IMR-90 (cell line): ENCODE measurements around the gene OR52M1. TPM values are rescaled to one million over a fixed set of nuclear protein-coding genes. Genes with fewer than 3 reads are reported as not detected.

Experiments used
- ATAC-seq: fragments of 200-7000 bp; cut with Tn5 transposase; 2 replicates; pipeline ENCODE4 v1.9.1; 2020; ENCODE audit warnings: low read depth, mild to moderate bottlenecking, moderate library complexity
- BruUV-seq: library from RNA; stranded (reverse); fragments of 400-500 nt; replicated peaks from 2 replicates; lab custom pipeline; 2021; lab: Mats Ljungman, UMichigan
- CTCF ChIA-PET: fragments of 300-600 bp; formaldehyde crosslinking; extraction: SDS; loops from one replicate; lab custom pipeline; 2021; ENCODE audit warnings: antibody characterized with exemption; lab: Yijun Ruan, JAX
- POLR2A ChIA-PET: fragments of 300-600 bp; sonication (Branson Sonifier 250); formaldehyde crosslinking; loops from one replicate; lab custom pipeline; 2022; ENCODE audit warnings: antibody characterized with exemption; ENCODE audit not compliant: unreplicated experiment; lab: Charles Lee
- DNase-seq: peaks from one replicate; pipeline ENCODE4 v3.0.0; 2013
- H2AFZ ChIP-seq: replicated peaks from 2 replicates; pipeline ENCODE3; 2013; ENCODE audit warnings: low read length, mild to moderate bottlenecking; ENCODE audit not compliant: poor library complexity
- H2AK5ac ChIP-seq: 2 replicates; pipeline ENCODE4 v1.6.1; 2013; ENCODE audit warnings: low read depth, low read length, inconsistent platforms
- H2AK9ac ChIP-seq: replicated peaks from 2 replicates; pipeline ENCODE3; 2013; ENCODE audit warnings: mild to moderate bottlenecking, low read depth, low read length, moderate library complexity; ENCODE audit not compliant: poor library complexity
- H2BK120ac ChIP-seq: 2 replicates; pipeline ENCODE4 v1.6.1; 2013; ENCODE audit warnings: low read depth, low read length, inconsistent platforms
- H2BK15ac ChIP-seq: 3 replicates; pipeline ENCODE4 v1.6.1; 2013; ENCODE audit warnings: low read depth, low read length, inconsistent platforms
- H2BK20ac ChIP-seq: 2 replicates; pipeline ENCODE4 v1.6.1; 2013; ENCODE audit warnings: low read depth, mild to moderate bottlenecking, inconsistent platforms, low read length, moderate library complexity
- H2BK5ac ChIP-seq: 2 replicates; pipeline ENCODE4 v1.6.1; 2013; ENCODE audit warnings: mild to moderate bottlenecking, low read depth, low read length, inconsistent platforms; ENCODE audit not compliant: poor library complexity, severe bottlenecking
- H3K14ac ChIP-seq: replicated peaks from 2 replicates; pipeline ENCODE4 v1.6.1; 2013; ENCODE audit warnings: low read depth, low read length, inconsistent platforms
- H3K18ac ChIP-seq: 2 replicates; pipeline ENCODE4 v1.6.1; 2013; ENCODE audit warnings: low read depth, low read length, control low read depth
- H3K23ac ChIP-seq: 2 replicates; pipeline ENCODE4 v1.6.1; 2013; ENCODE audit warnings: low read depth, low read length, inconsistent platforms
- H3K27ac ChIP-seq: 2 replicates; pipeline ENCODE4 v1.5.1; 2013; ENCODE audit warnings: mild to moderate bottlenecking, control low read depth, low read length; ENCODE audit not compliant: insufficient read depth
- H3K27me3 ChIP-seq: 2 replicates; pipeline ENCODE4 v1.6.1; 2013; ENCODE audit warnings: low read length; ENCODE audit not compliant: control insufficient read depth, insufficient read depth
- H3K36me3 ChIP-seq: 2 replicates; pipeline ENCODE4 v1.6.1; 2013; ENCODE audit warnings: low read length, mixed read lengths; ENCODE audit not compliant: control insufficient read depth, insufficient read depth
- H3K4ac ChIP-seq: 2 replicates; pipeline ENCODE4 v1.6.1; 2013; ENCODE audit warnings: low read depth, low read length, inconsistent platforms
- H3K4me1 ChIP-seq: 2 replicates; pipeline ENCODE4 v1.6.1; 2013; ENCODE audit warnings: low read length, mixed read lengths; ENCODE audit not compliant: control insufficient read depth, insufficient read depth
- H3K4me2 ChIP-seq: 2 replicates; pipeline ENCODE4 v1.6.1; 2013; ENCODE audit warnings: low read depth, mild to moderate bottlenecking, control low read depth, low read length, moderate library complexity
- H3K4me3 ChIP-seq: 2 replicates; pipeline ENCODE4 v1.5.1; 2013; ENCODE audit warnings: low read depth, mild to moderate bottlenecking, control low read depth, low read length, moderate library complexity; ENCODE audit not compliant: insufficient read depth
- H3K56ac ChIP-seq: 2 replicates; pipeline ENCODE4 v1.6.1; 2013; ENCODE audit warnings: low read length, inconsistent platforms; ENCODE audit not compliant: insufficient read depth; ENCODE audit errors: extremely low read depth
- H3K79me1 ChIP-seq, 2 experiments: 2 replicates each; pipeline ENCODE4 v1.6.1; 2013; ENCODE audit warnings: low read length in 2 of 2, inconsistent platforms in 1 of 2, low read depth in 1 of 2
- H3K9ac ChIP-seq: 2 replicates; pipeline ENCODE4 v1.6.1; 2013; ENCODE audit warnings: low read depth, low read length, control low read depth
- H3K9me1 ChIP-seq: 2 replicates; pipeline ENCODE4 v1.6.1; 2013; ENCODE audit warnings: low read length, inconsistent platforms; ENCODE audit not compliant: insufficient read depth
- H3K9me3 ChIP-seq: 2 replicates; pipeline ENCODE4 v1.6.1; 2013; ENCODE audit warnings: low read length; ENCODE audit not compliant: control insufficient read depth, insufficient read depth
- H4K20me1 ChIP-seq: 2 replicates; pipeline ENCODE4 v1.6.1; 2013; ENCODE audit warnings: low read length, inconsistent platforms; ENCODE audit not compliant: insufficient read depth
- H4K5ac ChIP-seq: 2 replicates; pipeline ENCODE4 v1.6.1; 2013; ENCODE audit warnings: mild to moderate bottlenecking, low read depth, low read length, control low read depth
- H4K8ac ChIP-seq, 2 experiments: 2 replicates each; pipeline ENCODE4 v1.6.1; 2013; ENCODE audit warnings: low read depth in 2 of 2, low read length in 2 of 2, control low read depth in 1 of 2, inconsistent platforms in 1 of 2
- H4K91ac ChIP-seq: 2 replicates; pipeline ENCODE4 v1.6.1; 2013; ENCODE audit warnings: low read depth, low read length, inconsistent platforms; ENCODE audit not compliant: insufficient read depth
- BHLHE40 ChIP-seq: fragments of 150-350 bp; IDR thresholded peaks from 2 replicates; pipeline ENCODE4 v1.6.1; 2016; ENCODE audit warnings: mild to moderate bottlenecking, low read depth, low read length
- CHD1 ChIP-seq: IDR thresholded peaks from 2 replicates; pipeline ENCODE4 v1.6.1; 2012; ENCODE audit warnings: low read depth, low read length, improper control_type of control experiment
- CTCF ChIP-seq: conservative IDR thresholded peaks from 2 replicates; pipeline ENCODE4 v1.5.1; 2012; ENCODE audit warnings: mild to moderate bottlenecking, low read depth, low read length, improper control_type of control experiment
- ELK1 ChIP-seq: fragments of 150-350 bp; IDR thresholded peaks from 2 replicates; pipeline ENCODE4 v1.6.1; 2016; ENCODE audit warnings: low read depth, mild to moderate bottlenecking, low read length, moderate library complexity, borderline replicate concordance
- FOS ChIP-seq: fragments of 150-350 bp; IDR thresholded peaks from 2 replicates; pipeline ENCODE4 v1.6.1; 2016; ENCODE audit warnings: low read depth, low read length
- MAFK ChIP-seq: IDR thresholded peaks from 2 replicates; pipeline ENCODE4 v1.6.1; 2012; ENCODE audit warnings: low read depth, low read length, improper control_type of control experiment
- MXI1 ChIP-seq: IDR thresholded peaks from 2 replicates; pipeline ENCODE4 v1.6.1; 2012; ENCODE audit warnings: low read depth, mild to moderate bottlenecking, low read length, moderate library complexity, borderline replicate concordance
- NFE2L2 ChIP-seq: fragments of 150-350 bp; IDR thresholded peaks from 2 replicates; pipeline ENCODE4 v1.6.1; 2016; ENCODE audit warnings: low read depth, mild to moderate bottlenecking, low read length
- POLR2A ChIP-seq: IDR thresholded peaks from 2 replicates; pipeline ENCODE4 v1.6.1; 2012; ENCODE audit warnings: mild to moderate bottlenecking, low read depth, low read length
- RAD21 ChIP-seq: IDR thresholded peaks from 2 replicates; pipeline ENCODE4 v1.6.1; 2012; ENCODE audit warnings: low read length, improper control_type of control experiment
- RCOR1 ChIP-seq: IDR thresholded peaks from 2 replicates; pipeline ENCODE4 v1.6.1; 2012; ENCODE audit warnings: mild to moderate bottlenecking, low read length, improper control_type of control experiment; ENCODE audit not compliant: insufficient replicate concordance
- RFX5 ChIP-seq: IDR thresholded peaks from 2 replicates; pipeline ENCODE4 v1.8.0; 2012; ENCODE audit warnings: low read depth, mild to moderate bottlenecking, low read length, moderate library complexity
- SMC3 ChIP-seq: fragments of 150-350 bp; IDR thresholded peaks from 2 replicates; pipeline ENCODE4 v1.6.1; 2016; ENCODE audit warnings: low read depth, mild to moderate bottlenecking, antibody characterized with exemption, low read length, moderate library complexity
- USF2 ChIP-seq: fragments of 150-350 bp; IDR thresholded peaks from 2 replicates; pipeline ENCODE4 v1.6.1; 2017; ENCODE audit warnings: mild to moderate bottlenecking, antibody characterized with exemption, low read length, low read depth
- WGBS, 2 experiments: methylation state at CpG; one replicate each; pipeline versions ENCODE4 v1.1.5 to v1.1.7; 2013; ENCODE audit warnings: missing lambda C conversion rate in 2 of 2; ENCODE audit not compliant: insufficient read length in 1 of 2; ENCODE audit errors: extremely low coverage in 2 of 2; 5-methylcytosine and 5-hydroxymethylcytosine counted together
- dilution Hi-C: fragments of 300-500 bp; cut with HindIII; formaldehyde crosslinking; loops from one replicate; pipeline ENCODE4 v1.14.3; 2018; ENCODE audit warnings: low sequenced_read_pairs; ENCODE audit not compliant: unreplicated experiment
- in situ Hi-C: fragments of 300-500 bp; cut with MboI; formaldehyde crosslinking; loops from 3 replicates; pipeline ENCODE4 v1.14.3; 2019; ENCODE audit warnings: low sequenced_read_pairs, inconsistent platforms, mixed read lengths
- intact Hi-C: fragments of 100-400 bp; cut with micrococcal nuclease; formaldehyde crosslinking; loops from 2 replicates; pipeline ENCODE4 v1.10.0; 2022
- polyA plus RNA-seq, 3 experiments: library from polyadenylated mRNA; depleted of rRNA; stranded (reverse); fragments of >200 nt; gene quantifications; 2 replicates each; pipeline ENCODE4 v1.2.3, GENCODE V29; 2012; ENCODE audit warnings: low replicate concordance in 1 of 3
- total RNA-seq: library from RNA; depleted of rRNA; stranded (reverse); fragments of >200 nt; gene quantifications from 2 replicates; pipeline ENCODE4 v1.2.3, GENCODE V29; 2012

The OR52M1 gene
- total and polyA plus RNA-seq, 2 of the 4 experiments (the other 2 are of a cell fraction), result not detected

- Histone ChIP-seq H2BK5ac (no peak overlapping the region), H4K5ac (no peak overlapping the region), H4K20me1 (no peaks in the 10 kb centered on the region), H3K79me1 (no peaks in the 10 kb centered on the region), H3K9ac (no peak overlapping the region), H3K4me3 (no peak overlapping the region), H3K36me3 (no peaks in the 10 kb centered on the region), H2AK5ac (no peak overlapping the region), H3K56ac (no peak overlapping the region), H3K27me3 (no peaks in the 10 kb centered on the region), H2BK15ac (no peak overlapping the region), H4K8ac (no peak overlapping the region), H4K91ac (no peak overlapping the region), H3K4me1 (no peaks in the 10 kb centered on the region), H3K4ac (no peak overlapping the region), H3K9me1 (no peaks in the 10 kb centered on the region; the same call in 1 of the 2 replicates), H2BK120ac (no peak overlapping the region), H2AK9ac (no peak overlapping the region), H3K9me3 (no peaks in the 10 kb centered on the region), H3K4me2 (no peak overlapping the region), H3K18ac (no peak overlapping the region), H3K27ac (no peak overlapping the region), H2AFZ (no peak overlapping the region), H2BK20ac (no peak overlapping the region), H3K14ac (no peak overlapping the region), H3K23ac (no peak overlapping the region)
- DNase-seq (no peak), ATAC-seq (no peak)
- dilution Hi-C loops (no loop called here), intact Hi-C loops (no loop called here), in situ Hi-C loops (no loop called here)
- POLR2A ChIA-PET, result no interaction called here
- 0% methylated on average over 3 of the region's 5 CpGs; no CpG with 5 or more reads in 1 of the 2 experiments for WGBS, 2 experiments
- CTCF ChIA-PET, result no interaction called here
- BruUV-seq, result no TSS peak
- TF ChIP-seq MXI1 (no peak), CTCF (no peak), CHD1 (no peak), NFE2L2 (no peak), MAFK (no peak), BHLHE40 (no peak), RCOR1 (no peak), FOS (no peak), RAD21 (no peak), SMC3 (no peak), ELK1 (no peak), RFX5 (no peak), POLR2A (no peak), USF2 (no peak)
Observed at GRCh38 chr11:4511282-4512245, 33.4 kb upstream of the OR52M1 start.
